T-helper 1 cell (primary cell): Measurements from ENCODE around the gene ESRRA.
A peak's percentile ranks its signal among the peaks of the same experiment; 100 is the strongest.
"Not testable (repeated sequence)": the region's sequence is repeated elsewhere in the genome, so short reads cannot be mapped to it uniquely, and the experiment has no call there.

Source experiments
- DNase-seq, 5 donors: peaks; one replicate each; pipeline ENCODE4 v3.0.0-alpha.2; 2012 to 2020

The ESRRA gene

GRCh38 chr11:64292460-64293254, 12.7 kb upstream of the ESRRA start:
- DNase-seq = no peak

- no peak for DNase-seq
Observed at GRCh38 chr11:64294774-64295173, 10.6 kb upstream of the ESRRA start.

GRCh38 chr11:64295760-64296159, 9.6 kb upstream of the ESRRA start:
- DNase-seq = no peak

GRCh38 chr11:64296236-64296635, 9.1 kb upstream of the ESRRA start:
- DNase-seq = no peak

- DNase-seq = no peak
Observed at GRCh38 chr11:64296830-64297698, 8.3 kb upstream of the ESRRA start.

GRCh38 chr11:64297699-64298358, 7.5 kb upstream of the ESRRA start:
- no peak for DNase-seq

GRCh38 chr11:64298966-64299846, 6.1 kb upstream of the ESRRA start:
- DNase-seq = no peak

- DNase-seq = no peak
Observed at GRCh38 chr11:64299847-64300648, 5.3 kb upstream of the ESRRA start, which contains the start of gene CATSPERZ. Gene CATSPERZ, plus strand, starts transcription at chr11:64300358. Its CDS starts 53 bp downstream, at chr11:64300411.

- DNase-seq = no peak
Observed at GRCh38 chr11:64303109-64304031, 2.0 kb upstream of the ESRRA start.

- no peak for DNase-seq
Observed at GRCh38 chr11:64304032-64304315, 1.4 kb upstream of the ESRRA start.

- DNase-seq = peak; percentile 79 to 94 (median 90)
Observed at GRCh38 chr11:64304316-64305072, 830 bp upstream of the ESRRA start.

GRCh38 chr11:64305691-64306562, 603 bp downstream of the ESRRA start:
- DNase-seq = peak; percentile 53 to 80 (median 61)

- DNase-seq = no peak
Observed at GRCh38 chr11:64306563-64306875, 1.2 kb downstream of the ESRRA start.

- no peak for DNase-seq
Observed at GRCh38 chr11:64306876-64307622, 1.7 kb downstream of the ESRRA start.

- DNase-seq = not testable (repeated sequence)
Observed at GRCh38 chr11:64307795-64308194, 2.5 kb downstream of the ESRRA start.

GRCh38 chr11:64312947-64313346, 7.6 kb downstream of the ESRRA start:
- no peak for DNase-seq

GRCh38 chr11:64313491-64314145, 8.3 kb downstream of the ESRRA start:
- DNase-seq = no peak
